Progenitor cell of endocrine pancreas (in vitro differentiated cells): ENCODE data around the gene KCNQ1. TPM values are rescaled to one million over a fixed set of nuclear protein-coding genes. Genes with fewer than 3 reads are reported as not detected.

Experiments
- DNase-seq: peaks from one replicate; pipeline ENCODE4 v3.0.0; 2021; ENCODE audit warnings: low spot score; ENCODE audit not compliant: unreplicated experiment
- H3K27ac Mint-ChIP-seq: 2 replicates; pipeline ENCODE4 v1.8.0; 2021; ENCODE audit warnings: mild to moderate bottlenecking, moderate library complexity, mixed read lengths
- H3K27me3 Mint-ChIP-seq: 2 replicates; pipeline ENCODE4 v1.8.0; 2021; ENCODE audit warnings: mixed read lengths
- H3K36me3 Mint-ChIP-seq: 2 replicates; pipeline ENCODE4 v1.8.0; 2022; ENCODE audit warnings: mixed read lengths; ENCODE audit not compliant: insufficient read depth
- H3K4me1 Mint-ChIP-seq: 2 replicates; pipeline ENCODE4 v1.8.0; 2021; ENCODE audit warnings: low read depth, mixed read lengths
- H3K4me3 Mint-ChIP-seq: 2 replicates; pipeline ENCODE4 v1.8.0; 2021; ENCODE audit warnings: low read depth, mild to moderate bottlenecking, moderate library complexity, mixed read lengths
- H3K9me3 Mint-ChIP-seq: 2 replicates; pipeline ENCODE4 v1.8.0; 2021; ENCODE audit warnings: low read depth, mixed read lengths
- total RNA-seq: library from RNA; stranded (reverse); gene quantifications from 2 replicates; pipeline ENCODE4 v1.2.1, GENCODE V29; 2021
- TF ChIP-seq, protein P1 (sequence below): fragments of 200-600 bp; sonication (generic); IDR thresholded peaks from one replicate; pipeline ENCODE4 v1.5.0; 2021; ENCODE audit warnings: antibody characterized with exemption, mild to moderate bottlenecking; ENCODE audit not compliant: unreplicated experiment

KCNQ1 gene
- total RNA-seq, 1 donor from 2014 or later, result 3.3 TPM

DNA sequence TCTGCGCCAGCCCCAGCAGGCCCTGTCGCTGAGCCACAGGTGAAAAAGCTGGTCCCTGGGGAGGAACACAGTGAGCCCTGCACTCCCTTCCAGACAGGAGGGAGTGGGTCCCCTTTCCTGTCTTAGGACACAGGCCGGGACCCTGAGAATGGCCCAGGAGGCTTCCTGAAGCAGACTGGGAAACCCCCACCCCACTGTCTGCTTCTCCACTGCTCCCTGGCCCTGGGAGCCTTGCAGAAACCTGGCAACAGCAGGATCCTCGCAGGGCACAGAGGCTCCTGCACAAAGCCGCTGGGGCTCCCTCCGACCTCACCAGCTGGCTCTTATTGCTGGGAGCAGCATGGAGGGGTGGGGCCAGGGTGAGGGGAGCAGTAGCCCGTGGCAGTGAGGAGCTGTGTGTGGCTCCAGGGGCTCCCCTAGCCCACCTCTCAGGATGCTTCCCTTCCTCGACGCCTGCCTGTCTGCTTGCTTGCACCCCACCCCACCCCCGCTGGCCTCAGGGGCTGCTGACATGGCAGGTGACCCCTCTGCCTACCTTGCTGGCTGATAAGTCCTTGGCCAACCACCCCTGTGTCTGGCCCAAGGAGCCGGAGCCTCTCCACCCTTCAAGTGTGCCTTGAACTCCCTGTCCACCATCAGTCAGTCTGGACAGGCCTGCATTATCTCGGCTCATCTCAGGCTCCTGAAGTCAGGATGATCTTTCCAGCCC is 327.1 kb downstream of the KCNQ1 start:
- Mint-ChIP-seq H3K4me3 (no peak overlapping the region), H3K27me3 (peaks cover 30% of the 10 kb centered on the region), H3K27ac (no peak overlapping the region), H3K36me3 (peaks cover 2% of the 10 kb centered on the region), H3K4me1 (peaks cover 1% of the 10 kb centered on the region), H3K9me3 (peaks cover 3% of the 10 kb centered on the region)
- TF ChIP-seq, protein P1, sequence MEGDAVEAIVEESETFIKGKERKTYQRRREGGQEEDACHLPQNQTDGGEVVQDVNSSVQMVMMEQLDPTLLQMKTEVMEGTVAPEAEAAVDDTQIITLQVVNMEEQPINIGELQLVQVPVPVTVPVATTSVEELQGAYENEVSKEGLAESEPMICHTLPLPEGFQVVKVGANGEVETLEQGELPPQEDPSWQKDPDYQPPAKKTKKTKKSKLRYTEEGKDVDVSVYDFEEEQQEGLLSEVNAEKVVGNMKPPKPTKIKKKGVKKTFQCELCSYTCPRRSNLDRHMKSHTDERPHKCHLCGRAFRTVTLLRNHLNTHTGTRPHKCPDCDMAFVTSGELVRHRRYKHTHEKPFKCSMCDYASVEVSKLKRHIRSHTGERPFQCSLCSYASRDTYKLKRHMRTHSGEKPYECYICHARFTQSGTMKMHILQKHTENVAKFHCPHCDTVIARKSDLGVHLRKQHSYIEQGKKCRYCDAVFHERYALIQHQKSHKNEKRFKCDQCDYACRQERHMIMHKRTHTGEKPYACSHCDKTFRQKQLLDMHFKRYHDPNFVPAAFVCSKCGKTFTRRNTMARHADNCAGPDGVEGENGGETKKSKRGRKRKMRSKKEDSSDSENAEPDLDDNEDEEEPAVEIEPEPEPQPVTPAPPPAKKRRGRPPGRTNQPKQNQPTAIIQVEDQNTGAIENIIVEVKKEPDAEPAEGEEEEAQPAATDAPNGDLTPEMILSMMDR, result no peak
- peak; percentile 9 for DNase-seq

DNA sequence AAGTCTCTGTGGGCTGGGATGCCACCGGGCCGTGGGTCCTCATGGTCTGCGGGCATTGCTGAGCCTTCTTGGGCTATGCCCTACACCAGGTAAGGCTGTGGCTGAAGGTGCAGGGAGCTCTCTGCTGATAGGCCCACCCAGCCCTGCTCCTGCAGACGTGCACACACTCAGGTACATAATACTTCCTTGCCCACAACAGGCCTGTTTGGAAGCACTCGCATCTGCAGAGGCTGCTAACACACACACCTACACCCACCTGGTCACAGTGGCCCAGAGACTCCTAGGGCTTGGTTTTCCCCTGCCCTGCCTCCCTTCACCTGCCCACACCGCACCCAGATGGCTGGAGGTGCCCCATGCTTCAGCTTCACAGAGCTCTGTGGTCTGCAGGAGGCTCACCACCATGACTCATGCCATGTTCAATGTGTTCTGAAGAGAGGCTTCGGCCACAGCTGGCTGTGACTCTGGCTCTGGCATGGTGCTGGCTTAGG is 327.8 kb downstream of the KCNQ1 start:
- no peak for DNase-seq
- Mint-ChIP-seq H3K36me3 (no peaks in the 10 kb centered on the region), H3K27me3 (peaks cover 30% of the 10 kb centered on the region), H3K9me3 (no peaks in the 10 kb centered on the region), H3K27ac (no peak overlapping the region), H3K4me3 (no peak overlapping the region), H3K4me1 (peaks cover 1% of the 10 kb centered on the region)
- TF ChIP-seq, protein P1, result no peak

DNA sequence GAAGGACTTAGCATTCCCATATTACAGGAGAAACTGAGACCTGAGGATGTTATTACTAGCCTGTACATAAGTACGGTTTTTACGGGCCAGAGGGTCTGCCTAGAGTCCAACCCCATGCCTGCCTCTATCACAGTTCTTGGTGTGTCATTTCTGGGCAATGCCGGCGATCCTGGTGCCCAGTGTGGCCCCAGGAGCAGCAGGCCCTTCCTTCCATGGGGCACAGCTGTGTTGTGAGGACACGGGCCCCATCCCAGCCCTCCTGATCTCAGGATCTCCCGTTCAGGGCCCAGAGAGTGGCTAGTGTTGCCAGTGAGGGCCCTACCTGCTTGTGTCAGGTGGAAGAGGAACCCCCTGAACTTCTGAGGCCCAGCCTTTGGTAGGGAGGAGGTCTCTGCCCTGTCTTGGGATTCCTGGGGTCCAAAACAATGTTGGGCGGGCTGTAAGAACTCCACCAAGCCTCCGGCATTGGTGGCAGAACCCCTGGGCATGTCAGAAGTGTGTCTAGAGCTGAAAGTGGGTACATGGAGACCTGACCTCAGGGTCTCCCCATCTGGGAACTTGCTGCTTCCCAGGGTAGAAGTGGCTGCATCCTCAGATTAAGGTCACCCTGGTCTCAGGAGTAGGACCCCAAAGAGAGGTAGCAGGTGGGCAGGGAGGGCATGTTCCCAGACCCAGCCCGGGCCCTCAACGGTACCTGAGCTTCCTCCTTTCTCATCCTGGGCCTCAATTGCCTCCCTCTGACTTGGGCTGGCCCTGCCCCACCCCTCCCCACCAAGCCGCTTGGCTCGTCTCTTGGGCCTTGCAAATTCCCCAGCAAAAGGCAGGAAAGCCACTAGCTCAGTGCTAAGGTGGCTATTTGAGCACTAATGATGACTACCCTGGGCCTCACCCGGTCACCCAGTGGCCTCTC is 329.6 kb downstream of the KCNQ1 start:
- no peak overlapping the region for H3K4me3 Mint-ChIP-seq
- no peak overlapping the region for H3K27ac Mint-ChIP-seq
- H3K9me3 Mint-ChIP-seq, result no peaks in the 10 kb centered on the region
- peak; percentile 6 for DNase-seq
- peaks cover 4% of the 10 kb centered on the region for H3K4me1 Mint-ChIP-seq
- TF ChIP-seq, protein P1, result no peak
- peaks cover 22% of the 10 kb centered on the region for H3K27me3 Mint-ChIP-seq
- H3K36me3 Mint-ChIP-seq, result no peaks in the 10 kb centered on the region

DNA sequence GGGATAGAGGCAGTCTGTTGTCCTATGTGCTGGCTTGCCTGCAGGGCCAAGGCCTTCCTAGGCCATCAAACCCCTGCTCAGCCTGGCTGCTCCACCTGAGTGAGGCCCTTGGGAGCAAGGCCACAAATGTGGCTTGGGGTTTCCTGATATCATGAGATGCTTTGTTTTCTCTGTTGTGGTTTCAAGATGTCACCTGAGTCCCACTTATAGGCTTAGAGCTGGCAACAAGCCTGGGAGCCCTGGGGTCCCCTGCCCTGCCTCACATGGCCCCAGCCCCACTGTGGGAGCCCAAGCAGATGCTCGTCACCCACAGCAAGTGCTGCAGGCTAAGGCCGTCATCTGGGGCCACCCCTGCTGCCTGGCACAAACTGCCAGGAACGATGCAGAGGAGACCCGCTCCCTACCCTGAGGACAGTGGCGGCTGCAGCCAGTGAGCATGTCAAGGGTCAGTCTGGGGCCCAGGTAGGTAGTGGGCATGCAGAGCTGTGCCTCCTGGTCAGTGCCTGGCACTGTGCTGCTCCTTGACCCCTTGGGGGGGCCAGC is 330.3 kb downstream of the KCNQ1 start:
- Mint-ChIP-seq H3K27me3 (peaks cover 22% of the 10 kb centered on the region), H3K36me3 (no peaks in the 10 kb centered on the region), H3K4me1 (peaks cover 6% of the 10 kb centered on the region), H3K4me3 (no peak overlapping the region), H3K9me3 (no peaks in the 10 kb centered on the region), H3K27ac (no peak overlapping the region)
- TF ChIP-seq, protein P1, result no peak
- DNase-seq, result peak; percentile 8
